LNCaP clone FGC (cell line): Measurements from ENCODE around the gene HDGFL2.

Experiments used
- DNase-seq: peaks from one replicate; pipeline ENCODE4 v3.0.0-alpha.2; 2011; ENCODE audit warnings: low read depth
- H3K4me3 ChIP-seq: 2 replicates; pipeline ENCODE4 v1.5.1; 2011; ENCODE audit warnings: mild to moderate bottlenecking, low read depth, low read length, control low read depth
- CTCF ChIP-seq: IDR thresholded peaks from 2 replicates; pipeline ENCODE4 v1.5.1; 2012; ENCODE audit warnings: mild to moderate bottlenecking; ENCODE audit not compliant: control insufficient read depth, insufficient read depth; ENCODE audit errors: extremely low read depth

HDGFL2 gene

GRCh38 chr19:4542896-4543841, 71.1 kb downstream of the HDGFL2 start:
- no peak for DNase-seq
- no peak overlapping the region for H3K4me3 ChIP-seq
- no peak for TF ChIP-seq CTCF

GRCh38 chr19:4543842-4544647, 71.9 kb downstream of the HDGFL2 start:
- no peak for DNase-seq
- no peak overlapping the region for H3K4me3 ChIP-seq
- TF ChIP-seq CTCF: no peak

GRCh38 chr19:4547303-4548237, 75.5 kb downstream of the HDGFL2 start:
- DNase-seq: peak; percentile 25
- no peak overlapping the region for H3K4me3 ChIP-seq
- peak; percentile 49 for TF ChIP-seq CTCF

GRCh38 chr19:4548238-4548584, 76.1 kb downstream of the HDGFL2 start:
- DNase-seq: no peak
- H3K4me3 ChIP-seq: no peak overlapping the region
- TF ChIP-seq CTCF: no peak

GRCh38 chr19:4550018-4550417, 77.9 kb downstream of the HDGFL2 start:
- DNase-seq: no peak
- no peak overlapping the region for H3K4me3 ChIP-seq
- TF ChIP-seq CTCF: no peak

GRCh38 chr19:4550479-4551050, 78.5 kb downstream of the HDGFL2 start:
- no peak overlapping the region for H3K4me3 ChIP-seq
- TF ChIP-seq CTCF: no peak
- no peak for DNase-seq
